Activated CD4-positive, alpha-beta T cell treated with anti-CD3 and anti-CD28 coated beads, Interleukin-2, amount 10 ng/mL, durations not matched to agents 24 days and 14 days (primary cell): Measurements from ENCODE around the gene DCAF15. TPM values are rescaled to one million over a fixed set of nuclear protein-coding genes. Genes with fewer than 3 reads are reported as not detected.
A peak's percentile ranks its signal among the peaks of the same experiment; 100 is the strongest.

Experiments used
- DNase-seq: peaks from one replicate; pipeline ENCODE4 v3.0.0; 2022
- H3K27ac Mint-ChIP-seq: one replicate; pipeline ENCODE4 v1.8.0; 2022; ENCODE audit warnings: mild to moderate bottlenecking, mixed read lengths
- H3K27me3 Mint-ChIP-seq: one replicate; pipeline ENCODE4 v1.8.0; 2022; ENCODE audit warnings: mixed read lengths
- H3K36me3 Mint-ChIP-seq: one replicate; pipeline ENCODE4 v1.8.0; 2022; ENCODE audit warnings: low read depth, mild to moderate bottlenecking, mixed read lengths
- H3K4me1 Mint-ChIP-seq: one replicate; pipeline ENCODE4 v1.8.0; 2021; ENCODE audit warnings: mixed read lengths
- H3K4me3 Mint-ChIP-seq: one replicate; pipeline ENCODE4 v1.8.0; 2022; ENCODE audit warnings: mild to moderate bottlenecking, moderate library complexity, mixed read lengths
- H3K9me3 Mint-ChIP-seq: one replicate; pipeline ENCODE4 v1.8.0; 2021; ENCODE audit warnings: mixed read lengths
- intact Hi-C: fragments of 100-400 bp; cut with micrococcal nuclease; formaldehyde crosslinking; loops from one replicate; pipeline ENCODE4 v1.15.1; 2023
- total RNA-seq: library from RNA; stranded (reverse); gene quantifications from 2 replicates; pipeline ENCODE4 v1.2.3, GENCODE V29; 2022

Gene DCAF15
- total RNA-seq, 1 donor from 2014 or later: 63.2 TPM

DNA sequence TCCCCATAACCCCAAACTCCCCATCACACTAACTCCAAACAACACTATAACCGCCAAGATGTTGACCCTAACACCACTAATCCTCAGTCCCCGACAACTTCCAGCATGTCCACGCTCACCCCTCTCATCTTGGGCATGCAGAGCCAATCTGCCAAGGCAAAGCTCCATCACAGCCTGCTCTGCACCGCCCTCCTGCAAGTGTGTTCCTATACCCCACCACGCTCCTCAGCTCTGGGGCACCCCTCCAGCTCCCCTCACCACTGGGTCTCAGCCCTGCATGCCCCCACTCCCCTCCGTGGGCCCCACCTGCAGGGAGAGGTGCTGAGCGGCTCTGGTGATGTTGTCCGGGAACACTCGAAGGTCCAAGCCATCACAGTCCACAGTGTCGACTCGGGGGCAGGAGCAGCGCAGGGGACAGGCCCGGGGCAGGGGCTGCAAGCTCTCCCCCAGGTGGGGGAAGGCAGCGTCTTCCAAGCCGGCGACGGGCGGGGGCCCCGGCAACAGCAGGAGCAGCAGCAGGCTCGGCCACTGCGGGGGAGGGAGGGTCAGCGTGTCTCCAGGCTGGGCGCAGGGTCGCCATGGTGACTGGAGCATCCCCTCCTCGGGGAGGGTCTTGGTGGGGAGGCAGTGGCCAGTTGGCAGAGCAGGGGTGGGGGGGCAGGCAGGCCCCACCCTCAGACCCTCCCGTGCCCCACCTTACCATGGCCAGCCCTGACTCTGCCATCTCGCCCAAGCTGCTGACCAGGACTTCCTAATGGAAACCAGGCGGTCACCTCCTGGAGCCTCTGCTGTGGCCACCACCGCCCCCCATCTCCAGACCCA, 14.6 kb upstream of the DCAF15 start:
- H3K9me3 Mint-ChIP-seq: no peaks in the 10 kb centered on the region
- no peak overlapping the region for H3K4me3 Mint-ChIP-seq
- DNase-seq: no peak
- peaks cover 3% of the 10 kb centered on the region for H3K4me1 Mint-ChIP-seq
- H3K36me3 Mint-ChIP-seq: no peaks in the 10 kb centered on the region
- H3K27me3 Mint-ChIP-seq: peaks cover 11% of the 10 kb centered on the region
- H3K27ac Mint-ChIP-seq: no peak overlapping the region
- intact Hi-C loops: no loop called here

DNA sequence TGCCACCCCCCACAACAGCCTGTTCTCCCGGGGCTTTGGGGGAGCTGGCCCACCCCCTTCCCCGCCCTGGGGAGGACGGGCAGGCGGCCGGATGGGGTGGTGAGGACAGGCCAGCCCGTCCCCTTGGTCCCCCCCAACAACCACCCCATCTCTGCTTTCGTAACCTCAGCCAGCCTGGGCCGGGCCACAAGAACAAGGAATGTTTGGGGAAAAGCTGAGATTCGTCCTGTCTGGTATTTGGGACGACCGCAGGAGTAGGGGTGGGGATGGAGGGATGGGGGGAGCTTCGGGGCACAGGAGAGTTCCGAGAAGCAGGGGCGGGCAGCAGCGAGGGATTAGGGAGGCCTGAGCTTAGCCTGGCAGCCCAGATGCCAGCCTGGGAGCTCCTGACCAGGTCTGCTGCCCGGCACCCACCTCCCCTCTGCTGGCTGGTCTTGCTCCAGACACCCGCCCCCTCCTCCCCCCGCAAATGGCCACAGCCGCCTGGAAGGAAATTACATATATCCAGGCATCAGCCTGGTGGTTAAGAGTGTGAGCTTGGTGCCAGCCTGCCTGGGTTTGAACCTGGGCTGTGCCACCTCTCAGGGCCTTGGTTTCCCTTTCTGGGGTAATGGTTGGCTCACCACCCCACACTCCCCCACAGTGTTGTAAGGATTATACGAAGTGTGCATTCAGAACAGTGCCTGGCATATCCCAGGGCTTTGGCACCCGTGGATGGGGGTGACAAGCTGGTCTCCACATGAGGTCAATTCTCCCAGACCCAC, 13.8 kb upstream of the DCAF15 start, which contains the start of gene PODNL1:
Gene PODNL1, minus strand, starts transcription at position 117 of the 764 bp plus-strand sequence. CDS start 236 bp downstream, outside the sequence.
- Mint-ChIP-seq H3K27ac (no peak within 1 kb of the TSS), H3K9me3 (no peaks in the 10 kb centered on the region)

DNA sequence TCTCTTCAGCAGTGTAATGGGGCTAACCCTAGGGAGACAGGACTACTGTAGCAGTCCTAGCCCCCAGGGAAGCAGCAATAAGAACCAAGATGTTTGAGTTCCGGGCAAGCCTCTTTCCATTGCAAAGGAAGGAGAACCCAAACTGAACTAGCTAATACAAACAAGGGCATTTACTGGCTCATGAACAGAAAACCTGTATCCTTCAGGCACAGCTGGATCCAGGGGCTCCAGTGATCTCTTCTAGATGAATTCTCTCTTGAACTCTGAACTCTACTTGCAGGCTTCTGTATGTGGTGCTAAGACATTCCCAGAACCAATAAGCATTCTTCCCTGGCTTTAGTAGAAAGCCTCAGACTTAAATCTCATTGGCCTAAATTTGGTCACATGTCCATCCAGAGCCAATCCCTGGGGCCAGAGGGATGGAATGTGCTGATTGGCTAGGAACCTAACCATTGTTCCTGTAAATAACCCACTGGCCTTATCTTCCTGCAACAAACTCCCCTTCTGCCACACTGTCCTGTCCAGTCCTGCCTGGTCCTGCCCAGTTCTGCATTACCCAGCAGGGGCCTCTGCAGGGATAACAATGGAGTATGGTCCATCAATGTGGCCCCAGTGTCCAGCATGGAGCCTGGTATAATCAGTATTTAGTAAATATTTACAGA, 10.2 kb upstream of the DCAF15 start:
- intact Hi-C loops: no loop called here
- Mint-ChIP-seq H3K27me3 (peaks cover 9% of the 10 kb centered on the region), H3K27ac (no peak overlapping the region), H3K36me3 (no peaks in the 10 kb centered on the region), H3K9me3 (no peaks in the 10 kb centered on the region), H3K4me3 (no peak overlapping the region), H3K4me1 (no peaks in the 10 kb centered on the region)
- no peak for DNase-seq

More for the DNA sequence above, 13.8 kb upstream of the DCAF15 start, which contains the start of gene PODNL1:
- Mint-ChIP-seq H3K27me3 (peaks cover 11% of the 10 kb centered on the region), H3K4me1 (peaks cover 3% of the 10 kb centered on the region), H3K36me3 (no peaks in the 10 kb centered on the region), H3K4me3 (no peak within 1 kb of the TSS)
- intact Hi-C loops: no loop called here
- DNase-seq: no peak

DNA sequence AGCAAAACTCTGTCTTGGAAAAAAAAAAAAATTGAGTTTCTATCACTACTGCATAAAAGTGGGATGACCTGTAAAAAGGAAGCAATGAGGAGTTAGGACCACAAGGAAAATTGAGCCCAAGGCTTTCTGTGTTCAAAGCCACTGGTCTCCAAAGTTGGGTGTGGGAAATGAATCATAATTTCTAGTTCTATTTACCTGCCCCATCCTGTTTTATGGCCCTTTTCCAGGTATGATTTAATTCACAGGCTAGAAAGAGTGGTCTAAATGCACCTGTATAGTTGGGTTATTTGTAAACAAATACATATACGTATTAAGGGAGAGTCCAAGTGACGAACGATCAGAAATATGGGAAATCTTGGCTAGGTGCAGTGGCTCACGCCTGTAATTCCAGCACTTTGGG, 5.9 kb upstream of the DCAF15 start:
- intact Hi-C loops: no loop called here

DNA sequence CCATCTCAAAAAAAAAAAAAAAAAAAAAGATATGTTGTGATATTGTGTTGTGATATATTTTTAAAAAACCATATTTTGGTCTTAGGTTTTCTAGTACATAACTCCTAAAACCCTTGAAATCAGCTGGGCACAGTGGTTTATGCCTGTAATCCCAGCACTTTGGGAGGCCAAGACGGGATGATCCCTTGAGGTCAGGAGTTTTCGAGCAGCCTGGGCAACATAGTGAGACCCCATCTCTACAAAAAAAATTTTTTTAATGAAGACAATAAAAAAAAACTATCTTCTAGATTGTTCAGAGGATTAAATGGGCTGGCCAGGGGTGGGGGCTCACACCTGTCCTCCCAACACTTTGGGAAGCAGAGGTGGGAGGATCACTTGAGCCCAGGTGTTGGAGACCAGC, 1.3 kb upstream of the DCAF15 start:
- Mint-ChIP-seq H3K36me3 (peaks cover 10% of the 10 kb centered on the region), H3K4me3 (no peak overlapping the region), H3K27me3 (peaks cover 4% of the 10 kb centered on the region), H3K27ac (no peak overlapping the region), H3K9me3 (no peaks in the 10 kb centered on the region), H3K4me1 (peaks cover 14% of the 10 kb centered on the region)
- DNase-seq: no peak
- intact Hi-C loops: no loop called here

More for the DNA sequence above, 5.9 kb upstream of the DCAF15 start:
- Mint-ChIP-seq H3K9me3 (no peaks in the 10 kb centered on the region), H3K27ac (no peak overlapping the region), H3K4me3 (no peak overlapping the region), H3K4me1 (no peaks in the 10 kb centered on the region), H3K27me3 (peaks cover 5% of the 10 kb centered on the region), H3K36me3 (no peaks in the 10 kb centered on the region)
- DNase-seq: no peak

DNA sequence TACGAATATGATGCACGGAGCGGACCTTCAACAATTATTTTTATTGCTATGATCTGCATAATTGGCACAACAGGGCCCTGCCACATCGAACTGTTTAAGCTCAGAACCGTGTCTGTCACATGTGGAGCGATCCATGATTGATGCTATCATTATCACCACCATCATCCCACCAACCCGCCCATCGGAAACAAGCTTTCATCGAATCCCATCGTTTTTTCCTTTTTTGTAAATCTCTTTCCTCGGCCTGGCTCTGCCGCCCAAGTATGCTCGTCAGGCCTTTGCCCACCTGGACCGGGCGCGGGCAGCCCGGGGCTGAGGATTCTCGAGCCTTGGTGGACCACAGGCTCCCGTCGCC, 533 bp upstream of the DCAF15 start:
- Mint-ChIP-seq H3K36me3 (peaks cover 15% of the 10 kb centered on the region), H3K27ac (peak overlapping the region; percentile 97), H3K4me1 (peaks cover 14% of the 10 kb centered on the region), H3K4me3 (peak overlapping the region; percentile 99), H3K9me3 (no peaks in the 10 kb centered on the region), H3K27me3 (peaks cover 4% of the 10 kb centered on the region)
- DNase-seq: no peak
- intact Hi-C loops: loop anchor here (1.0 to 2.0 kb wide), 6 partner anchors 35 to 130 kb away; partner anchors contain the start of genes BRME1, CC2D1A, IL27RA and RFX1

DNA sequence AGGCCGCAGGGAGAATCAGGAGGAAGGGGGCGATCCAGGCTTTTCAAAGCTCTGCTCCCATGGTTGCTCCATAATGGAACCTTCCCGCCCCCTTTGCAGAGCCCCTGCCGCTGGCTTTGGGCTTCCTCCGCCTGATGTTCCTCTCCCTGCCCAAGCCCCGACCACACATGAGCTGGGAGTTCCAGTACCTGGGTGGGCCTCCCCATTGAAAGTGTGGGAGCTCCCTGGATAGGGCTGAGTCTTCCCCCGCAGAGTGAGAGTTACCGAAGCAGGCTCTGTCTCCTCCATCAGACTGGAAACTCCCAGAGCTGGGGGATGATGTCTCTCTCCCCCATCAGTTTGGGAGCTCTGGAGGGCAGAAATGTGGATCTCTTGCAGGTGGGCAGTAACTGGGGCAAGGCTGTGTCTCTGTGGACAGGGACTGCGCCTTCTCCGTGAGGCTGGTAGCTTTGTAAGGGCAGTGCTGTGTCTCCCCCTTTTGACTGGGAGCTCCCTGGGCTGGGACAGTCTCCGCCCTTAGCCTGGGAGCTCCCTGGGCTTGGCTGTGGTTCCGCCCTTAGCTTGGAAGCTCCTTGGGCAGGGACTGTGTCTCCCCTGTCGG, 722 bp downstream of the DCAF15 start:
- DNase-seq: peak; percentile 68
- peak overlapping the region; percentile 75 for H3K27ac Mint-ChIP-seq
- peaks cover 14% of the 10 kb centered on the region for H3K4me1 Mint-ChIP-seq
- peaks cover 4% of the 10 kb centered on the region for H3K27me3 Mint-ChIP-seq
- peak overlapping the region; percentile 99 for H3K4me3 Mint-ChIP-seq
- H3K9me3 Mint-ChIP-seq: no peaks in the 10 kb centered on the region
- peaks cover 18% of the 10 kb centered on the region for H3K36me3 Mint-ChIP-seq
- intact Hi-C loops: loop anchor here (1.0 to 2.0 kb wide), 6 partner anchors 33 to 128 kb away; partner anchors contain the start of genes BRME1, CC2D1A, IL27RA and RFX1

DNA sequence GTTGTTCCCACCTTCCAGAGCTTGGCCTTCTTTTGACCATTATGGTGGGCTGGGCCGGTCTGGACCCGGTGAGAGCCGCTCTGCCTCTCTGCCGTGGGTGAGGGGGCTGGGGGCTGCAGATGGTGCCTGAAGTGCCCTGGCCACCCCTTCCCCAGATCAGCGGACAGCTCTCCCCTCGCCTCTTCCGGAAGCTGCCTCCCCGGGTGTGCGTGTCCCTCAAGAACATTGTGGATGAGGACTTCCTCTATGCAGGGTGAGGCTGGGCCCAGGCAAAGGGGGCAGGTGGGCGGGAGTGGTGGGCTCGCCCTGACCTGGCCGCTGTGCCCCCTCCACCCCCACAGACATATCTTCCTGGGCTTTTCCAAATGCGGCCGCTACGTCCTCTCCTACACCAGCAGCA, 1.9 kb downstream of the DCAF15 start:
- Mint-ChIP-seq H3K27me3 (peaks cover 4% of the 10 kb centered on the region), H3K4me1 (peaks cover 14% of the 10 kb centered on the region), H3K9me3 (no peaks in the 10 kb centered on the region), H3K4me3 (peak overlapping the region; percentile 99), H3K27ac (peak overlapping the region; percentile 62), H3K36me3 (peaks cover 24% of the 10 kb centered on the region)
- intact Hi-C loops: no loop called here
- no peak for DNase-seq

DNA sequence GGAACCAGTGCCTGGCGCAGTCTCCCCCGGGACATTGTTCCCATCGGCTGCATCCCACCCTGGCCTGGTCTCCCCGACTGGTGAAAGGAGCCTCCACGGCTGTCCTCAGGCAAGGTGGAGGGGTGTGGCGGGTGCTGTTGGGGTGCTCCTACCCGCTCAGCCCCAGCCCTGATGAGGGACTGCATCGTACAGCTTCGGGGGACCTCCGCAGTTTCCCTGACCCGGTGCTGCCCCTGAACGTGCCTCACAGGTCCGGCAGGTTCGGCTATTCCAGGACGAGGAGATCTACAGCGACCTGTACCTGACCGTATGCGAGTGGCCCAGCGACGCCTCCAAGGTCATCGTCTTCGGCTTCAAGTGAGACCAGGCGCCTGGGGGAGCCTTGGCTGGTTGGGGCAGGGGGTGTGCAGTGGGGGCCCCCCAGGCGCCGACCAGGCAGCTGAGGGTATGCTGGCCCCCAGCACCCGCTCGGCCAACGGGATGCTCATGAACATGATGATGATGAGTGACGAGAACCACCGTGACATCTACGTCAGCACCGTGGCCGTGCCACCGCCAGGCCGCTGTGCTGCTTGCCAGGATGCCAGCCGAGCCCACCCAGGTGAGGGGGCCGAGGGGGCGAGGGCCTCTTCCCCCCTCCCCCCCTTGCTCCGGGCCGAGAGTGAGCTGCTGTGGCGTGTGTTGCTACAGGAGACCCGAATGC, 3.5 kb downstream of the DCAF15 start:
- no peak for DNase-seq
- intact Hi-C loops: no loop called here
- Mint-ChIP-seq H3K36me3 (peaks cover 29% of the 10 kb centered on the region), H3K27me3 (no peaks in the 10 kb centered on the region), H3K4me1 (peaks cover 14% of the 10 kb centered on the region), H3K27ac (no peak overlapping the region), H3K4me3 (no peak overlapping the region), H3K9me3 (no peaks in the 10 kb centered on the region)

DNA sequence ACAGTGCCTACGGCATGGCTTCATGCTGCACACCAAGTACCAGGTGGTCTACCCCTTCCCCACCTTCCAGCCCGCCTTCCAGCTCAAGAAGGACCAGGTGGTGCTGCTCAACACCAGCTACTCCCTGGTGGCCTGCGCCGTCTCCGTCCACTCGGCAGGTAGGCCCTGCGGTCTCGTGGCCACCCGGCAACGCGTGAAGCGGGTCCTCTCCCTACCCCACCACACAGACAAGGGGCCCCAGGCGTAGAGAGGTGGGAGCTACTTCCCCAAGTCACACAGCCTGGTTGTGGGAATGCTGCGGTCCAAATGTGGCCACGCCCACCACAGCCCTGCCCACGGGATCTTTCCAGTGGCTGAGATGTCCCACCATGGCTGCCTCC, 4.0 kb downstream of the DCAF15 start:
- intact Hi-C loops: no loop called here
- no peaks in the 10 kb centered on the region for H3K27me3 Mint-ChIP-seq
- H3K4me3 Mint-ChIP-seq: no peak overlapping the region
- H3K27ac Mint-ChIP-seq: no peak overlapping the region
- no peaks in the 10 kb centered on the region for H3K9me3 Mint-ChIP-seq
- no peak for DNase-seq
- peaks cover 14% of the 10 kb centered on the region for H3K4me1 Mint-ChIP-seq
- H3K36me3 Mint-ChIP-seq: peaks cover 30% of the 10 kb centered on the region

DNA sequence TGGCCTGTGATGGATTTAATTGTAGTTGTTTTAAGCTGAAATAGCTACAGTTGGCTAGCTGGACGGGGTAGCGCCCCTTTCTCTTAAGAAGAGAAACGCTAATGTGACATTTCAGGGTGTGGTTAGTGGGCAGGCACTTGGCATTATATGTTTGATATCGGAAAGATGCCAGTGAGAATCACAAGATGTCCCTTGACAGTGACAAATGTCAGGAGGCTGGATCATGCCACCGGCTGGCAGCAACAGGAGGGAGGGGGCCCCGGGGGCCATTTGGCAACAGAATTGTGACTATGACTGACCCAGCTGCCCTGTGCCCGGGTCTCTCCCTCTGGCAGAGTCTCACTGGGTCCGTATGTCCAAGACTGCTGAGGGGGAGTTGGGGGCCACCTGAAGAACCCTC, 4.7 kb downstream of the DCAF15 start:
- no peaks in the 10 kb centered on the region for H3K9me3 Mint-ChIP-seq
- intact Hi-C loops: no loop called here
- no peak for DNase-seq
- H3K36me3 Mint-ChIP-seq: peaks cover 34% of the 10 kb centered on the region
- no peak overlapping the region for H3K4me3 Mint-ChIP-seq
- H3K27ac Mint-ChIP-seq: no peak overlapping the region
- no peaks in the 10 kb centered on the region for H3K27me3 Mint-ChIP-seq
- H3K4me1 Mint-ChIP-seq: peaks cover 9% of the 10 kb centered on the region

DNA sequence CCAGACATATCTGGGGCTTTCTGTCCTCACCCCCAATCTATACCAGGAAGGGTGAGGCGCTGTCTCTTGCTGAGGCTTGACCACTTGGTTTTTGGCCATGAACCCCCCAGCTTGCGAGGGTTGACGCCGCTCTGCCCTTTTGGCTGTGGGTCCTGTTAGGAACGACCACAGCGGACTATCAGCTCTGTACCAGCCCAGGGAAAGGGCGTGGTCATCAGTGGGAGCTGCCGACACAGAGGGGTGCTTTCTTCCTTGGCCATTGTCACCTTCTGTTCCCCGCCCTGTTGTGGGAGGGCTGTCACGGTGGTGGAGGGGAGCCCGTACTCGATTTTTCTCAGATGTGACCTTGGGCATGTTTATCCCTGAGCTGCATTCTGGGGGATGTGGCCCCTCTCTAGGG, 5.7 kb downstream of the DCAF15 start:
- Mint-ChIP-seq H3K27me3 (no peaks in the 10 kb centered on the region), H3K4me1 (peaks cover 8% of the 10 kb centered on the region), H3K4me3 (no peak overlapping the region), H3K9me3 (no peaks in the 10 kb centered on the region), H3K27ac (no peak overlapping the region), H3K36me3 (peaks cover 32% of the 10 kb centered on the region)
- DNase-seq: no peak
- intact Hi-C loops: no loop called here
